PC-3 (cell line): ENCODE measurements around the gene OTUD6A. TPM values are rescaled to one million over a fixed set of nuclear protein-coding genes. Genes with fewer than 3 reads are reported as not detected.

Source experiments
- ATAC-seq: fragments of 200-7000 bp; cut with Tn5 transposase; 2 replicates; pipeline ENCODE4 v1.9.1; 2020; ENCODE audit warnings: mild to moderate bottlenecking, moderate library complexity
- BruUV-seq: library from RNA; stranded (reverse); fragments of 400-500 nt; replicated peaks from 2 replicates; lab custom pipeline; 2021; lab: Mats Ljungman, UMichigan
- CTCF ChIA-PET: fragments of 300-600 bp; sonication (Branson Sonifier 250); formaldehyde crosslinking; loops from one replicate; lab custom pipeline; 2022; ENCODE audit warnings: antibody characterized with exemption; lab: Charles Lee
- POLR2A ChIA-PET: fragments of 300-600 bp; sonication (Branson Sonifier 250); formaldehyde crosslinking; loops from one replicate; lab custom pipeline; 2022; ENCODE audit warnings: antibody characterized with exemption; ENCODE audit not compliant: unreplicated experiment; lab: Charles Lee
- DNase-seq: peaks from one replicate; pipeline ENCODE4 v3.0.0-alpha.2; 2015
- H2AFZ ChIP-seq: fragments of 300-600 bp; sonication (generic); 2 replicates; pipeline ENCODE4 v1.6.0; 2016; ENCODE audit warnings: antibody characterized with exemption, low read length
- H3F3A ChIP-seq: fragments of 300-600 bp; sonication (generic); one replicate; pipeline ENCODE4 v1.6.0; 2017; ENCODE audit warnings: antibody characterized with exemption, low read length, control low read depth, mild to moderate bottlenecking; ENCODE audit not compliant: unreplicated experiment
- H3K27ac ChIP-seq: fragments of 300-600 bp; sonication (generic); 2 replicates; pipeline ENCODE4 v1.5.1; 2016; ENCODE audit warnings: mild to moderate bottlenecking, low read length
- H3K27me3 ChIP-seq: fragments of 300-600 bp; sonication (generic); 2 replicates; pipeline ENCODE4 v1.6.1; 2016; ENCODE audit warnings: low read length, mixed read lengths
- H3K36me3 ChIP-seq: fragments of 300-600 bp; sonication (generic); 2 replicates; pipeline ENCODE4 v1.6.1; 2016; ENCODE audit warnings: low read depth, mixed run types, low read length, mixed read lengths
- H3K4me1 ChIP-seq: fragments of 300-600 bp; sonication (generic); 2 replicates; pipeline ENCODE4 v1.5.1; 2016; ENCODE audit warnings: low read length; ENCODE audit not compliant: insufficient read depth
- H3K4me2 ChIP-seq: fragments of 300-600 bp; sonication (generic); 2 replicates; pipeline ENCODE4 v1.6.0; 2016; ENCODE audit warnings: low read length
- H3K4me3 ChIP-seq: fragments of 300-600 bp; sonication (generic); 2 replicates; pipeline ENCODE4 v1.5.1; 2016; ENCODE audit warnings: mild to moderate bottlenecking, low read length, mixed read lengths
- H3K79me2 ChIP-seq: fragments of 300-600 bp; sonication (generic); 2 replicates; pipeline ENCODE4 v1.6.1; 2017; ENCODE audit warnings: low read length, mixed read lengths
- H3K9ac ChIP-seq: fragments of 300-600 bp; sonication (generic); 2 replicates; pipeline ENCODE4 v1.6.0; 2016; ENCODE audit warnings: mild to moderate bottlenecking, low read length
- H3K9me2 ChIP-seq: fragments of 300-600 bp; sonication (generic); replicated peaks from 2 replicates; pipeline ENCODE4 v1.6.1; 2016; ENCODE audit warnings: mixed run types, low read length, mixed read lengths
- H3K9me3 ChIP-seq: fragments of 300-600 bp; sonication (generic); 2 replicates; pipeline ENCODE4 v1.6.1; 2016; ENCODE audit warnings: low read length, mixed read lengths
- H4K20me1 ChIP-seq: fragments of 300-600 bp; sonication (generic); 2 replicates; pipeline ENCODE4 v1.6.1; 2016; ENCODE audit warnings: low read length, mixed read lengths
- CTCF ChIP-seq: fragments of 300-600 bp; sonication (generic); conservative IDR thresholded peaks from 2 replicates; pipeline ENCODE4 v1.5.1; 2017; ENCODE audit warnings: antibody characterized with exemption, low read depth, mild to moderate bottlenecking, low read length
- EZH2 ChIP-seq: fragments of 300-600 bp; sonication (generic); IDR thresholded peaks from one replicate; pipeline ENCODE4 v1.6.1; 2017; ENCODE audit warnings: antibody characterized with exemption, mild to moderate bottlenecking, low read length; ENCODE audit not compliant: unreplicated experiment
- EZH2phosphoT487 ChIP-seq: fragments of 300-600 bp; sonication (generic); IDR thresholded peaks from 2 replicates; pipeline ENCODE4 v1.6.1; 2018; ENCODE audit warnings: mild to moderate bottlenecking, antibody characterized with exemption, low read length, borderline replicate concordance
- intact Hi-C: fragments of 100-400 bp; cut with micrococcal nuclease; formaldehyde crosslinking; loops from 2 replicates; pipeline ENCODE4 v1.9.0; 2023
- total RNA-seq: library from RNA; depleted of rRNA; stranded (reverse); fragments of >200 nt; gene quantifications from 2 replicates; pipeline ENCODE4 v1.2.3, GENCODE V29; 2014

Gene OTUD6A
- total RNA-seq, 1 experiment from 2014 or later: not detected

DNA sequence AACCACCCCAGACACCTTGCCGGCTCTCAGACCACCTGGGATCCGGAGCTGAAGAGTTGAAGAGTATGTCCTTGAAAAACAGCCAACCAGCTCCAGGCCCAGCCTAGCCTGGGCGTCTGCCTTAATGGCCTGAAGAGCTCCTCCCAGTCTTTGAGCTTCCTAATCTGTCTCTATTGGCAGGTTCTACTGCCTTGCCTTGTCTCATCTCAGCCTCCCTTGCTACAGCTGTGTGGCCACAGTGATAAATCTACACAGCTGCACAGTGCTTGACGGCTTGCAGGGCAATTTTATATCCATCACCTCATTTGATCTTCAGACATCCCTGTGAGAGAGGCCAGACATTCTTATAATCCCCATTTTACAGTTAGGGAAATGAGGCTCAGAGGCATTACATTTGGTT lies 32.4 kb upstream of the OTUD6A start:
- H3K27ac ChIP-seq: no peak overlapping the region
- H3K9ac ChIP-seq: no peak overlapping the region
- no peak overlapping the region for H2AFZ ChIP-seq
- ATAC-seq (no peak), DNase-seq (no peak)
- H3K4me1 ChIP-seq: no peaks in the 10 kb centered on the region
- H3K27me3 ChIP-seq: no peaks in the 10 kb centered on the region
- intact Hi-C loops: loop anchor here (1.0 to 5.0 kb wide), 2 partner anchors 413 to 537 kb away; partner anchors contain the start of gene EDA
- POLR2A ChIA-PET: no interaction called here
- no peak overlapping the region for H3K4me3 ChIP-seq
- no peak overlapping the region for H3K4me2 ChIP-seq
- H3F3A ChIP-seq: no peaks in the 10 kb centered on the region
- H4K20me1 ChIP-seq: no peaks in the 10 kb centered on the region
- no peaks in the 10 kb centered on the region for H3K79me2 ChIP-seq
- H3K9me3 ChIP-seq: no peaks in the 10 kb centered on the region
- no peaks in the 10 kb centered on the region for H3K36me3 ChIP-seq
- no TSS peak for BruUV-seq
- CTCF ChIA-PET: interaction anchor here (1.0 to 1.1 kb wide), 2 partner anchors 66 to 68 kb away, joined by 3 to 5 read pairs; no protein-coding TSS in a partner anchor
- TF ChIP-seq CTCF (no peak), EZH2 (no peak), EZH2phosphoT487 (no peak)
- H3K9me2 ChIP-seq: no peaks in the 10 kb centered on the region

DNA sequence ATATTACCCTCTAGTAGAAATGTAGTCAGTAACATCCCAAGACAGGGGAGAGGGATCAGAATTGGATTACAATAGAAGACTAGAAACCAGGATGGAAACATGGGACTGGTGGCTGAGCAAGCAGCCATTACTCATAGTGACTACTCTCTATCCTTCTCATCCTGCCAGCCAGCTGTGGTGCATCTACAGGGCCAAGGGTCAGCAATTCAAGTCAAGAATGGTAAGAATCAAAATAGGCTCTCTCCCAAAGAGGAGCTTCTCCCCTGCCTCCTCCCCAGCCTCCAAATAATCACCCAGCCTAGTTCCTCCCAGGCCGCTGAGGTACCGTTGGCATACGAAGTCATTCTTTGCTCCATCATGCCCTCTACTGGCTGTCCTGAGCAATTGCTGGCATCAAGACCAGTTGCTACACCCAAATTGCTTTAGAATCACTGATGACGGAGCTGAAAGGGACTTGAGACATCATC lies 31.9 kb upstream of the OTUD6A start:
- TF ChIP-seq CTCF (peak; percentile 82), EZH2 (no peak)
- H3K4me2 ChIP-seq: no peak overlapping the region
- no peak overlapping the region for H3K27ac ChIP-seq
- POLR2A ChIA-PET: no interaction called here
- H3F3A ChIP-seq: no peaks in the 10 kb centered on the region
- CTCF ChIA-PET: interaction anchor here (0.5 to 1.1 kb wide), 4 partner anchors 65 to 137 kb away, joined by 3 to 5 read pairs (median 4); no protein-coding TSS in a partner anchor
- H4K20me1 ChIP-seq: no peaks in the 10 kb centered on the region
- no peaks in the 10 kb centered on the region for H3K27me3 ChIP-seq
- no TSS peak for BruUV-seq
- H3K4me3 ChIP-seq: no peak overlapping the region
- no peaks in the 10 kb centered on the region for H3K36me3 ChIP-seq
- H3K9me3 ChIP-seq: no peaks in the 10 kb centered on the region
- H3K79me2 ChIP-seq: no peaks in the 10 kb centered on the region
- DNase-seq (peak; percentile 69), ATAC-seq (peak; percentile 50)
- H2AFZ ChIP-seq: no peak overlapping the region
- H3K4me1 ChIP-seq: no peaks in the 10 kb centered on the region
- intact Hi-C loops: loop anchor here (1.0 to 5.0 kb wide), 2 partner anchors 413 to 537 kb away; partner anchors contain the start of gene EDA
- H3K9me2 ChIP-seq: no peaks in the 10 kb centered on the region
- H3K9ac ChIP-seq: no peak overlapping the region

DNA sequence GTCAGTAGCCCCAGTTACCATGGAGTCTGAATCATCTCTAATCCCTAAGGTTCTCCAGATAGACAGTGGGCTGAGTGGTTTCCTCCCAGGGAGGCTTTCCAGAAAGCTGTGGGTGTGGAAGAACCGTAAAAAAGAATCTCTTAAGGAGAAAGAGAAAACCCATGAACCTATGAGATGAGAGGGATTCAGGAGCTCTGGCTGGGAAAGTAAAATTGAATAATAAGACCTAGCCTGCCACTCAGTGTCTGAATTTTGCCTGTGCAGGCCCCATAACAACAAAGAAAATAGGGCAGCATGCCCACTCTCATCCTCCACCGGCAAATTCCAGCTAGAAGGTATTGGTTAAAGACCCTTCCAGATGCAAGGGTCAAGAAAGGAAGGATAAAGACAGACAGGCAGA lies 29.5 kb upstream of the OTUD6A start:
- BruUV-seq: no TSS peak
- Histone ChIP-seq H3K27me3 (no peaks in the 10 kb centered on the region), H3K27ac (no peak overlapping the region), H3K9me3 (no peaks in the 10 kb centered on the region), H3K4me1 (no peaks in the 10 kb centered on the region), H3K9me2 (no peaks in the 10 kb centered on the region), H3F3A (no peaks in the 10 kb centered on the region), H4K20me1 (no peaks in the 10 kb centered on the region), H3K9ac (no peak overlapping the region), H3K79me2 (no peaks in the 10 kb centered on the region), H3K4me3 (no peak overlapping the region), H3K4me2 (no peak overlapping the region), H3K36me3 (no peaks in the 10 kb centered on the region), H2AFZ (no peak overlapping the region)
- intact Hi-C loops: loop anchor here (1.0 to 5.0 kb wide), 2 partner anchors 64 to 415 kb away; partner anchors contain the start of gene EDA
- no peak for TF ChIP-seq EZH2phosphoT487
- no peak for TF ChIP-seq EZH2
- TF ChIP-seq CTCF: no peak
- ATAC-seq (peak; percentile 28; the same call in 1 of the 2 replicates), DNase-seq (no peak)
- ChIA-PET POLR2A (no interaction called here), CTCF (interaction anchor here (1.1 to 1.5 kb wide), 2 partner anchors 100 to 494 kb away, joined by 4 read pairs; partner anchors contain the start of gene IGBP1)
